ENCODE results near the gene TPK1. TPM values are rescaled to one million over a fixed set of nuclear protein-coding genes. Genes with fewer than 3 reads are reported as not detected.

The TPK1 gene
- total and polyA plus RNA-seq, 2 of the 8 experiments (the other 6 are each of a cell fraction or from before 2014, with no cell fraction given) = 1.9 to 2.7 TPM

DNA sequence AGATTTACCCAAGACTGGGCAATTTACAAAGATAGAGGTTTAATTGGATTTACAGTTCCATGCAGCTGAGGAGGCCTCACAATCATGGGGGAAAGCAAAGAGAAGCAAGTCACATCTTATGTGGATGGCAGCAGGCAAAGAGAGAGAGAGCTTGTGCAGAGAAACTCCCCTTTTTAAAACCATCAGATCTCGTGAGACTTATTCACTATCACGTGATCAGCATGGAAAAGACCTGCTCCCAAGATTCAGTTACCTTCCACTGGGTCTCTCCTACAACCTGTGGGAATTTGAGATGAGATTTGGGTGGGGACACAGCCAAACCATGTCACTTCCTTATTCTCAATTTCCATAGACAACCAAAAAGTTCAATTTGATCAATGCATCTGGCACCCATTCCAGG, 407.4 kb downstream of the TPK1 start:
- no peak overlapping the region for H4K5ac ChIP-seq (ENCODE audit: insufficient read length, low read depth, low read length)
- no peak overlapping the region for H2BK12ac ChIP-seq (ENCODE audit: low read depth, low read length)
- H3K18ac ChIP-seq (ENCODE audit: extremely low read depth, low read length) = no peak overlapping the region
- H3K14ac ChIP-seq (ENCODE audit: insufficient read length) = no peak overlapping the region
- H4K91ac ChIP-seq (replicated peaks; ENCODE audit: insufficient read length, low read length) = no peak overlapping the region
- H4K8ac ChIP-seq (ENCODE audit: extremely low read depth, insufficient read depth, low read length) = no peak overlapping the region
- H2AFZ ChIP-seq (ENCODE audit: low read length) = no peak overlapping the region
- FAIRE-seq = no peak
- H2BK5ac ChIP-seq (ENCODE audit: low read depth, low read length) = no peak overlapping the region
- no peaks in the 10 kb centered on the region for H3K4me1 ChIP-seq (replicated peaks in 1 of 4; ENCODE audit: control insufficient read depth in 3 of 4, insufficient read depth in 4 of 4, low read length in 3 of 4)
- no peak overlapping the region for H3K4me2 ChIP-seq (ENCODE audit: insufficient read depth in 1 of 2, low read depth in 2 of 2, low read length in 2 of 2)
- H3K36me3 ChIP-seq (ENCODE audit: control insufficient read depth in 2 of 4, insufficient read depth in 4 of 4, low read length in 3 of 4) = no peaks in the 10 kb centered on the region
- H3K56ac ChIP-seq (replicated peaks; ENCODE audit: insufficient read length, low read depth, low read length) = no peak overlapping the region
- POLR2A ChIA-PET (ENCODE audit: partially characterized antibody) = no interaction called here
- H3K9ac ChIP-seq (replicated peaks in 1 of 4; ENCODE audit: extremely low read depth in 1 of 4, low read depth in 3 of 4, low read length in 3 of 4) = no peak overlapping the region
- no peaks in the 10 kb centered on the region for H3K79me2 ChIP-seq (ENCODE audit: control insufficient read depth in 1 of 2, insufficient read depth in 2 of 2, low read length in 2 of 2)
- no peak overlapping the region for H3K23ac ChIP-seq (ENCODE audit: insufficient read length)
- H3K4ac ChIP-seq (replicated peaks; ENCODE audit: insufficient read length, low read depth, low read length) = no peak overlapping the region
- 94% methylated on average over 2 of the region's 2 CpGs; no CpG with 5 or more reads in 1 of the 2 experiments for WGBS, 2 experiments (ENCODE audit: extremely low coverage in 1 of 2, insufficient coverage in 1 of 2, insufficient read length in 1 of 2, insufficient replicate concordance in 2 of 2, low coverage in 1 of 2, low lambda C conversion rate in 2 of 2, missing lambda C conversion rate in 1 of 2)
- CTCF ChIA-PET (ENCODE audit: partially characterized antibody) = interaction anchor here (1.1 kb wide), 1 partner anchor 9 kb away, joined by 5 read pairs; no protein-coding TSS in a partner anchor
- H2BK20ac ChIP-seq (ENCODE audit: low read length) = no peak overlapping the region
- no peaks in the 10 kb centered on the region for H4K20me1 ChIP-seq (replicated peaks in 1 of 2; ENCODE audit: control insufficient read depth in 1 of 2, insufficient read depth in 2 of 2, low read length in 2 of 2)
- no peaks in the 10 kb centered on the region for H3K23me2 ChIP-seq (ENCODE audit: low read depth, low read length)
- no peaks in the 10 kb centered on the region for H3K79me1 ChIP-seq (ENCODE audit: low read depth, low read length)
- H3K27me3 ChIP-seq (replicated peaks in 1 of 4; ENCODE audit: control insufficient read depth in 3 of 4, extremely low read depth in 1 of 4, insufficient read depth in 3 of 4, low read length in 3 of 4) = no peaks in the 10 kb centered on the region
- H2AK5ac ChIP-seq (ENCODE audit: low read depth, low read length) = no peak overlapping the region
- H3K9me3 ChIP-seq (ENCODE audit: insufficient read depth in 2 of 2, low read depth in 1 of 2, low read length in 1 of 2) = peaks cover 29 to 40% of the 10 kb centered on the region in 2 experiments
- no peak overlapping the region for H2BK15ac ChIP-seq (ENCODE audit: low read length)
- H3K4me3 ChIP-seq (ENCODE audit: extremely low read depth in 1 of 4, insufficient read depth in 2 of 4, low read depth in 3 of 4, low read length in 4 of 4) = no peak overlapping the region
- no peak for DNase-seq (ENCODE audit: low read depth in 1 of 2, low spot score in 2 of 2)
- H3K27ac ChIP-seq (ENCODE audit: low read depth, low read length) = no peak overlapping the region
- no peak overlapping the region for H2BK120ac ChIP-seq (replicated peaks; ENCODE audit: low read depth, low read length)
- TF ChIP-seq YY1 (IDR thresholded peaks at IDR 0.05; ENCODE audit: low read depth, low read length) (no peak), SUZ12 (IDR thresholded peaks at IDR 0.05; ENCODE audit: low read length) (no peak), POLR2A (IDR thresholded peaks at IDR 0.05; ENCODE audit: control extremely low read depth in 1 of 2, low read depth in 2 of 2, low read length in 2 of 2) (no peak), CREB1 (IDR thresholded peaks at IDR 0.05) (no peak), CBX5 (IDR thresholded peaks at IDR 0.05; ENCODE audit: low read depth, low read length) (no peak), HDAC2 (IDR thresholded peaks at IDR 0.05; ENCODE audit: borderline replicate concordance in 1 of 2, low read depth in 2 of 2, low read length in 2 of 2) (no peak), TAF1 (IDR thresholded peaks at IDR 0.05; ENCODE audit: low read depth, low read length) (no peak)

Measured in H1 (cell line).